Natural killer cell (primary cell): Measurements from ENCODE around the gene TMEM109. TPM values are rescaled to one million over a fixed set of nuclear protein-coding genes. Genes with fewer than 3 reads are reported as not detected.

Source experiments
- ATAC-seq, 3 donors: fragments of 150-1000 bp in 2 of 3; fragments of 200-7000 bp in 1 of 3; cut with Tn5 transposase; 1 replicate in 1 of 3; 2 replicates in 2 of 3; pipeline ENCODE4 v1.10.0; 2021; ENCODE audit warnings: mild to moderate bottlenecking in 2 of 3, moderate library complexity in 2 of 3
- DNase-seq, 2 donors: peaks; one replicate each; pipeline versions ENCODE4 v3.0.0 to v3.0.0-alpha.2; 2013 to 2021; ENCODE audit warnings: mixed read lengths in 1 of 2
- H3K27ac ChIP-seq: one replicate; pipeline ENCODE4 v1.5.1; 2013; ENCODE audit warnings: mild to moderate bottlenecking, low read length
- H3K27me3 ChIP-seq: one replicate; pipeline ENCODE4 v1.6.1; 2013; ENCODE audit warnings: low read length; ENCODE audit not compliant: control insufficient read depth, insufficient read depth
- H3K36me3 ChIP-seq: one replicate; pipeline ENCODE4 v1.6.1; 2013; ENCODE audit warnings: low read length; ENCODE audit not compliant: control insufficient read depth, insufficient read depth
- H3K4me1 ChIP-seq: one replicate; pipeline ENCODE4 v1.6.1; 2013; ENCODE audit warnings: low read length; ENCODE audit not compliant: control insufficient read depth, insufficient read depth
- H3K4me3 ChIP-seq: one replicate; pipeline ENCODE4 v1.5.1; 2013; ENCODE audit warnings: low read length
- H3K9me3 ChIP-seq: one replicate; pipeline ENCODE4 v1.6.1; 2013; ENCODE audit warnings: low read length; ENCODE audit not compliant: control insufficient read depth, insufficient read depth
- H3K27ac Mint-ChIP-seq, 2 donors: one replicate each; pipeline ENCODE4 v1.8.0; 2022; ENCODE audit warnings: mild to moderate bottlenecking in 2 of 2, mixed read lengths in 2 of 2, moderate library complexity in 1 of 2
- H3K27me3 Mint-ChIP-seq, 2 donors: one replicate each; pipeline ENCODE4 v1.8.0; 2022; ENCODE audit warnings: low read depth in 2 of 2, mixed read lengths in 2 of 2
- H3K36me3 Mint-ChIP-seq: one replicate; pipeline ENCODE4 v1.8.0; 2022; ENCODE audit warnings: mixed read lengths
- H3K4me1 Mint-ChIP-seq, 2 donors: one replicate each; pipeline ENCODE4 v1.8.0; 2022; ENCODE audit warnings: mixed read lengths in 2 of 2
- H3K4me3 Mint-ChIP-seq: one replicate; pipeline ENCODE4 v1.8.0; 2022; ENCODE audit warnings: mild to moderate bottlenecking, moderate library complexity, mixed read lengths
- H3K9me3 Mint-ChIP-seq, 2 donors: one replicate each; pipeline ENCODE4 v1.8.0; 2022; ENCODE audit warnings: mixed read lengths in 2 of 2
- WGBS: methylation state at CpG from one replicate; pipeline ENCODE4 v1.1.7; 2013; ENCODE audit warnings: missing lambda C conversion rate; ENCODE audit not compliant: insufficient coverage; 5-methylcytosine and 5-hydroxymethylcytosine counted together
- intact Hi-C: fragments of 100-400 bp; cut with micrococcal nuclease; formaldehyde crosslinking; loops from one replicate; pipeline ENCODE4 v1.14.2; 2022
- total RNA-seq, 4 donors: library from RNA; stranded (reverse); fragments of 120-200 nt in 1 of 4; gene quantifications; one replicate each; pipeline versions ENCODE4 v1.2.3 to v1.2.4, GENCODE V29; 2013 to 2022
- TF ChIP-seq, protein P1 (sequence below): fragments of 200-600 bp; IDR thresholded peaks from one replicate; pipeline ENCODE4 v1.8.0; 2022; ENCODE audit warnings: antibody characterized with exemption

Gene TMEM109
- total RNA-seq, 3 donors from 2014 or later (not counting 1 experiment from before 2014, with no cell fraction given), result 89.3 to 102 (median 96.8) TPM

DNA sequence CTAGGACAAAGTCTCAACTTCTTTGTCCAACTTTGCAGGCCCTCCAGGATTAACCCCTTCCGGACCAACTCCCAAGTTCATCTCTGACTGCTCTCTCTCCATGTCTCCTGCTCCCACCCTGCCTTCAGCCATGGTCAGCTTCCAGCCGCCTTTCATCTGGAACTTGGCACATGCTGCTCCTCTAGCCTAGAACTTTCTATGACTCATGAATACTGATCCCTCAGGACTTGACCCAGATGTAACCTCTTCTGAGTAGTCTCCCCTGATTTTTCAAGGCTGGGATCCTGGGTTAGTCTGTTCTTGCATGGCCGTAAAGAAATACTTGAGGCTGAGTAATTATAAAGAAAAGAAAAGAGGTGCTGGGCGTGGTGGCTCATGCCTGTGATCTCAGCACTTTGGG, 43.2 kb downstream of the TMEM109 start:
- Mint-ChIP-seq H3K4me3 (no peak overlapping the region), H3K27ac (no peak overlapping the region), H3K9me3 (no peaks in the 10 kb centered on the region), H3K36me3 (no peaks in the 10 kb centered on the region), H3K4me1 (peaks cover 9 to 14% of the 10 kb centered on the region in 2 donors), H3K27me3 (peaks cover 12 to 17% of the 10 kb centered on the region in 2 donors)
- DNase-seq (no peak), ATAC-seq (no peak)
- Histone ChIP-seq H3K27me3 (no peaks in the 10 kb centered on the region), H3K4me1 (peaks cover 14% of the 10 kb centered on the region), H3K4me3 (no peak overlapping the region), H3K27ac (no peak overlapping the region), H3K9me3 (no peaks in the 10 kb centered on the region), H3K36me3 (no peaks in the 10 kb centered on the region)
- TF ChIP-seq, protein P1, sequence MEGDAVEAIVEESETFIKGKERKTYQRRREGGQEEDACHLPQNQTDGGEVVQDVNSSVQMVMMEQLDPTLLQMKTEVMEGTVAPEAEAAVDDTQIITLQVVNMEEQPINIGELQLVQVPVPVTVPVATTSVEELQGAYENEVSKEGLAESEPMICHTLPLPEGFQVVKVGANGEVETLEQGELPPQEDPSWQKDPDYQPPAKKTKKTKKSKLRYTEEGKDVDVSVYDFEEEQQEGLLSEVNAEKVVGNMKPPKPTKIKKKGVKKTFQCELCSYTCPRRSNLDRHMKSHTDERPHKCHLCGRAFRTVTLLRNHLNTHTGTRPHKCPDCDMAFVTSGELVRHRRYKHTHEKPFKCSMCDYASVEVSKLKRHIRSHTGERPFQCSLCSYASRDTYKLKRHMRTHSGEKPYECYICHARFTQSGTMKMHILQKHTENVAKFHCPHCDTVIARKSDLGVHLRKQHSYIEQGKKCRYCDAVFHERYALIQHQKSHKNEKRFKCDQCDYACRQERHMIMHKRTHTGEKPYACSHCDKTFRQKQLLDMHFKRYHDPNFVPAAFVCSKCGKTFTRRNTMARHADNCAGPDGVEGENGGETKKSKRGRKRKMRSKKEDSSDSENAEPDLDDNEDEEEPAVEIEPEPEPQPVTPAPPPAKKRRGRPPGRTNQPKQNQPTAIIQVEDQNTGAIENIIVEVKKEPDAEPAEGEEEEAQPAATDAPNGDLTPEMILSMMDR, result no peak
- WGBS, result 96% methylated on average over 4 of the region's 4 CpGs
- intact Hi-C loops, result no loop called here

DNA sequence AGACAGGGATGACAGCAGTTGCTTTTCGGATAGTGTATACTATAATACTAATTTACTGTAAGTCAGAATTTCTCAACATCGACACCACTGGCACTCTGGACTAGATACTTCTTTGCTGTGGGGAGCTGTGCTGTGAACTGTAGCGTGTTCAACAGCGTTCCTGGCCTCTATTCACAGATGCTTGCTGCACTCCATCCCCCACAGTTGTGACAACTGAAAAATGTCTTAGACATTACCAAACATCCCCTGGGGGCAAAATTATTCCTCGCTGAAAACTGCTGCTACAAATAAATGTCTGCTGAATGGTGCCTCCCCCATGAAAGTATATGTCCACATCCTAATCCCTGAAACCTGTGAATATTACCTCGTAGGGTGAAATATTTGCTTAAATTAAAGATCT, 45.5 kb downstream of the TMEM109 start:
- Histone ChIP-seq H3K27ac (no peak overlapping the region), H3K4me3 (no peak overlapping the region), H3K36me3 (no peaks in the 10 kb centered on the region), H3K27me3 (no peaks in the 10 kb centered on the region), H3K4me1 (no peaks in the 10 kb centered on the region), H3K9me3 (no peaks in the 10 kb centered on the region)
- TF ChIP-seq, protein P1, result no peak
- no peaks in the 10 kb centered on the region for H3K36me3 Mint-ChIP-seq
- peaks cover 12 to 17% of the 10 kb centered on the region in 2 donors for H3K27me3 Mint-ChIP-seq
- no peaks in the 10 kb centered on the region for H3K9me3 Mint-ChIP-seq
- no peaks in the 10 kb centered on the region for H3K4me1 Mint-ChIP-seq
- intact Hi-C loops, result no loop called here
- DNase-seq (no peak), ATAC-seq (no peak)
- H3K4me3 Mint-ChIP-seq, result no peak overlapping the region
- no peak overlapping the region for H3K27ac Mint-ChIP-seq
- 86% methylated on average over 5 of the region's 6 CpGs for WGBS

DNA sequence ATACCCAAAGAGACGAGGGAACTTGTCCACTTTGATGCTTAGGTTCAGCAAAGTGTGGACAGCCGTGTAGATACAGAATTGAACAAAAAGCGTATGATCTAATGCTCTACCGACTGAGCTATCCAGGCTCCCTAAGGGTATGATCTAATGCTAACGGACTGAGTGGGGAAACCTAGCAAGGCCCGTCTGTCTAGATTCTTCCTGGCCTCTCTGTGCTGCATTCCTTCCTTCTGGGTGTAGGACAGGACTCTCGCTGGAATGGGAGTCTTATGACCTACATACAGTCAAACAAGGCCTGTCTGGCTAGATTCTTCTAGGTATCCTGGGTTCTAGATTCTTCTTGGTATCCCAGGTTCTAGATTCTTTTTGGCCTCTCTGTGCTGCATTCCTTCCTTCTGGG, 46.4 kb downstream of the TMEM109 start:
- Mint-ChIP-seq H3K4me1 (no peaks in the 10 kb centered on the region), H3K36me3 (no peaks in the 10 kb centered on the region), H3K27me3 (peaks cover 12 to 17% of the 10 kb centered on the region in 2 donors), H3K27ac (no peak overlapping the region), H3K9me3 (no peaks in the 10 kb centered on the region), H3K4me3 (no peak overlapping the region)
- TF ChIP-seq, protein P1, result no peak
- WGBS, result 94% methylated on average over 7 of the region's 7 CpGs
- no peak overlapping the region for H3K4me3 ChIP-seq
- ATAC-seq (no peak), DNase-seq (no peak)
- no peaks in the 10 kb centered on the region for H3K27me3 ChIP-seq
- H3K27ac ChIP-seq, result no peak overlapping the region
- H3K4me1 ChIP-seq, result no peaks in the 10 kb centered on the region
- no peaks in the 10 kb centered on the region for H3K9me3 ChIP-seq
- no peaks in the 10 kb centered on the region for H3K36me3 ChIP-seq
- intact Hi-C loops, result no loop called here

DNA sequence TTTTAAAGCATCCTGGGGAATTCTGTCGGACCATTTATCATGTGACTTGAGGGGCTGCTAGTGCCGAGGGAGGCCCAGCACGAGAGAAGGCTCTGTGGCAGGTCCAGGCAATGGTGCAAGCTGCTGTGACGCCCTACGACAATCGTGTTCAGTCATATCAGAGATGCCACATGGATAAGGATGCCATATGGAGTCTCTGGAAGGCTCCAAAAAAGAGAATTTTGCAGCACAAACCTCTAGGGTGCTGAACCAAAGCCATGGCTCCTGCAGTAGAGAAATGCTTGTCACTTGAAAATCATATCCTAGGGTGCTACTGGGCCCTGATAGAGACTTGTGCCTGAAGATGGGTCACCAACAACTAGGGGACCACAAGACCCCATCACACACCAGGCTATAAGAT, 50.8 kb downstream of the TMEM109 start:
- WGBS, result 90% methylated on average over 6 of the region's 6 CpGs
- H3K9me3 Mint-ChIP-seq, result no peaks in the 10 kb centered on the region
- no peaks in the 10 kb centered on the region for H3K9me3 ChIP-seq

More for the DNA sequence above, 50.8 kb downstream of the TMEM109 start:
- Mint-ChIP-seq H3K4me3 (no peak overlapping the region), H3K4me1 (no peaks in the 10 kb centered on the region), H3K27ac (no peak overlapping the region), H3K36me3 (no peaks in the 10 kb centered on the region), H3K27me3 (peaks cover 12 to 14% of the 10 kb centered on the region in 2 donors)
- no peak overlapping the region for H3K27ac ChIP-seq
- H3K4me3 ChIP-seq, result no peak overlapping the region
- ATAC-seq, result no peak
- no peak for DNase-seq
- intact Hi-C loops, result no loop called here
- no peaks in the 10 kb centered on the region for H3K27me3 ChIP-seq
- H3K4me1 ChIP-seq, result no peaks in the 10 kb centered on the region
- H3K36me3 ChIP-seq, result no peaks in the 10 kb centered on the region
- TF ChIP-seq, protein P1, result no peak
